Cardiac fibroblast (primary cell): ENCODE measurements around the gene RNF150.
A peak's percentile ranks its signal among the peaks of the same experiment; 100 is the strongest.

ENCODE experiments used
- DNase-seq, 2 donors: peaks; one replicate each; pipeline versions ENCODE4 v3.0.0 to v3.0.0-alpha.2; 2010; ENCODE audit warnings: low read depth in 2 of 2
- H3K4me3 ChIP-seq, 2 donors: replicated peaks in 1 of 2; 1 replicate in 1 of 2; 2 replicates in 1 of 2; pipeline ENCODE4 v1.5.1; 2011; ENCODE audit warnings: low read depth in 2 of 2, low read length in 2 of 2, mild to moderate bottlenecking in 2 of 2, moderate library complexity in 1 of 2
- CTCF ChIP-seq: IDR thresholded peaks from one replicate; pipeline ENCODE4 v1.5.1; 2011; ENCODE audit warnings: low read depth, mild to moderate bottlenecking, low read length, inconsistent platforms

Gene RNF150

DNA sequence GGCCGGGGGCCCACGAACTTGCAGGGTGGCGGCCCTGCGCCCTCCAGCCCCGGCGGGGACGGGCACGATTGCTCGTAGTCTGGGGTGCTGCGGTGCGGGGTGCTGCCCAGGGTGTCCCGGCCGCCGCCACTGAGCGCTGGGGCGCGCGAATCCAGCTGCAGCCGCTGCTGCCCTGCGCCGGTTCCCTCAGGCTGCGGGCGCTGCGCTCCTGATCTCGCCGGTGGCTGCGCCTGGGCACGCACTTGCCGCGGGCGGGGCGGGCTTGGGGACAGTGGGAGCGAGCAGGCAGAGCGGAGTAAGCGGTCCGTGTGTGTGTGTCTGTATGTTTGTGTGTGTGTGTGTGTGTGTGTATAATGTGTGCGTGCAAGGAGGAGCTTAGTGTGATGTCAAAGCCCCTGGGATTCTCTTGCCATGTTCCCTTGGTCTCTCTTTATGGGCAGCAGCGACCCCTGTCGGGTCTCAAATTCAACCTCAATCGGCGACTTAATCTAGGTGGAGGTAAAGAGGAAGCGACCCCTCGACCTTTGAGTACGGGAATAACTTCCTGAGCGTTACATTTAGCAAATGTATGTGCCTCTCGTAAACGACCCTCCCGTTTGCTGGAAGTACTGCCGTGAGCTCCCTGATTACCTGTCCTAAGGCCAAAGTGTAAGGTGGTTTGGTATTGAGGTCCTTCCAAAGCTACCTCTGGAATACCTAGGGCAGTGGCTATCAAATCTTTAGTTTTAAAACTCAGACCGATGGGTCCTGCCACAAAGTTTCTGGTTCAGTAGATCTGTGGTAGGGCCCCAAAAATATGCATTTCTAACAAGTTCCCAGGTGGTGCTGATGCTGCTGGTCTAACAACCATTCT lies at the start of gene RNF150:
Gene RNF150, minus strand, starts transcription at position 324 of the 853 bp plus-strand sequence.
- peak; percentile 73 for TF ChIP-seq CTCF
- H3K4me3 ChIP-seq, result peak within 1 kb of the TSS; percentile 65 to 68
- DNase-seq, result peak; percentile 86 to 95

DNA sequence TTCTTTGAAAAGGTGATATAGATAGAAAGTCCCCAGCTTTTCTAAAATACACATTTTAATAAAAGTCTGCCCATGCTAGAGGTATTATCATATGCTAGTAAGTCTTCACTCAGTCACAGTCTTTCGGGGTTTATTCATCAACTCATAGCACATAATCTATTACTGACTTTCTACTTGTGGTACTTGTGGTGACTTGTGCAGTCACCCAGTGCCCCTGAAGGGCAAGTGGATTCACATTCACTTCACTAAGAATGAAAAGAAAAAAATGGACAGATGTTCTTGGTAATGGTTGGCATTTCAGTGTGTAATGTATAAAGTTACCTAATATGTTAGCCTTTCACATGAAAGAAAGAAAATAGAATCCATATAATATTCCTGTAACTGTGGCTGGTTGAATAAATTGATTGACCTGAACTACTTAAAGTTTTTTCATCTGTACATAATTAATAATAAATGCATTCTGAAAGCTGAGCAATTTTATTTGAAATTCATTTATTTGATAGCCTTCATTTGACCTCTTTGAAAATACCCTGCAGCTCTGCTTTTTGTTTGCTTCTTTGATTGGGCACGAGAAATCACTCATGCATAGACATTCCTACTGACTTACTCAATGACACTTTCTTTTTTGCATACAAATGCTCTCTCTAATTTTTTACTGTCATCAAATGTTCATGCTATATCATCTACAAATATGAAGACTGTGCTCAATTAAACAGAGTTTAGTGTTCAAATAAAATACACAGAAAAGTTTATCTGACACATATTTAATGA lies 47.9 kb upstream of the RNF150 start:
- no peak for DNase-seq
- TF ChIP-seq CTCF, result no peak
- no peak overlapping the region for H3K4me3 ChIP-seq

DNA sequence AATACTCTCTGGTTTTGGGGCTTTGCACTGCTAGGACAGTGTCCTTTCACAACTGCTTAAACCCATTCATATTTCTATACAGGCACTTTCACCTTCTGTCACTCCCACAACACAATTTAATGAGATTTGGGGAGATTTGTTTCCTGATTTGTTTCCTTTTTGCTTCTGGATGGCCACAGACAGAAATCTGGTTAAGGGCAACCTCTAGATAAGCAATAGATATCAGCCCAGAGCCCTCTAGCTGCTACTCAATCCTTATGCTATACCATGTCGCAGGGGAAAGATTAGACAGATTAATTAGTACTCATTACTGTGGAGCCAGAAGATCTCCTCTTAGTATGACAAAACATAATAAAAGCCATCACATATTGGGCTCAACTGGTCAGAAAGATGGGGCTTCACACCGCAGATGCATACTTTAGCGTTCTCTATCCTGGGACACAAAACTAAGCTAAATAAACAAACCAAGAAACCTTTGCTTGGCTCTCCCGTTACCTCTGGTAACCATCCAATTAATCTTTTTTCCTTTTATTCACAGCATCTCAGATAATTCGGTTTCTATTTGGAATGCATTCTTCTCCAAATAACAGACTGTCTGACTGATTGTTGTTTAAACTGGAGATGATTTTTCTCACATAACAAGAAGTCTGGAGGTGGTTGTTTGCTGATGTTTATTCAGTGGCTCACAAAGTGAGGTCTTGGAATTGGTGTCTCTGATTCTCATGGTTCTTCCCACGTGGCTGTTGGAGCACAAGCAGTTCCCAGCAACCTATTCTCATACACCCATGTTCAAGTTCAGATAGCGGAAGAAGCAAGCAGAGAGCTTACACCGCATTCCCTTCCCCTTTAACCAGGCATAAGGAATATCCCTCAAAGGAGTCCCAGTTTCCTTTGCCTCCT lies 46.5 kb upstream of the RNF150 start:
- no peak overlapping the region for H3K4me3 ChIP-seq
- TF ChIP-seq CTCF, result no peak
- DNase-seq, result no peak

- H3K4me3 ChIP-seq, result no peak overlapping the region
- TF ChIP-seq CTCF, result no peak
- no peak for DNase-seq
Observed at GRCh38 chr4:141177171-141177570, 43.9 kb upstream of the RNF150 start.

GRCh38 chr4:141174457-141174856 lies 41.2 kb upstream of the RNF150 start:
- no peak for DNase-seq
- TF ChIP-seq CTCF, result no peak
- no peak overlapping the region for H3K4me3 ChIP-seq

DNA sequence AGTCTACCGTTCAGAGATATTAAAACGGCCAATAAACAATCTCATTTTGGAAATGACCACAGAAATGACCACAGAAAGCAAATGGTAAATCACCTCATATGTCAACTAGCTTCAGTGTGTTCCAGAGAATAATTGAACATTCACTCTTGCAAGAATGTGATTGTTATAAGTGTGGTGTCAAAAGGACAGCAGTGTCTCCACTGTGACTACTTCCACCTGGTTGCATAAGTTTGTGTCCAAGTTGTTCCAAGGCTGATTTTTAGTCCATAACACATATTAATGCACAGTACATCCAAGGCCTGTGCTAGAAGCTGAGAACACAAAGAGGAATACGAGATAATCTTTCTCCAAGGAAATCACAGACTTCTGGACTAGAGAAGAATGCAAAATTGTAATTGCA lies 37.4 kb upstream of the RNF150 start:
- no peak overlapping the region for H3K4me3 ChIP-seq
- no peak for DNase-seq
- TF ChIP-seq CTCF, result no peak
